ENCODE data around the gene CADM1. TPM values are rescaled to one million over a fixed set of nuclear protein-coding genes. Genes with fewer than 3 reads are reported as not detected.

Gene CADM1
- total and polyA plus RNA-seq, 2 donors (not counting 3 experiments of a cell fraction or from before 2014, with no cell fraction given), result 0.52 to 2.6 TPM

DNA sequence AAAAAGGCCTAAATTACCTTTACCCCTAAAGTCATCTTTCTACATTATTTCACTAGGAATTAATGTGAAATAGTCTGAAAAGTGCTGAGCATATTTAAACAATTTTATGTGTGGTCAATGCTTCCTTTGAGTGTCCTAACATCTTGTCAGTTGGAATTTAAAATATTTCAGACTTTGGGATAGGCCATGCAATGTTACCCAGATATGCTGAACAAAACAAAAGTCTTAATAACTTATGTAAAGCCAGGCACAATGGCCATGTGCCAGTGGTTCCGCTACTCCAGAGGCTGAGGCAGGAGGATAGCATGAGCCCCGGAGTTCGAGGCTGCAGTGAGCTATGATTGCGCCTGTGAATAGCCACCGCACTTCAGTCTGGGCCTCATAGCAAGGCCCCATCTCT lies 137.4 kb downstream of the CADM1 start:
- TF ChIP-seq FOS (IDR thresholded peaks at IDR 0.05; ENCODE audit: borderline replicate concordance, insufficient read depth, low read length) (no peak), MAX (IDR thresholded peaks at IDR 0.05; ENCODE audit: insufficient read depth, insufficient read length) (no peak), JUN (IDR thresholded peaks at IDR 0.05; ENCODE audit: borderline replicate concordance, insufficient read depth, insufficient read length, low read depth) (no peak), EZH2 (IDR thresholded peaks at IDR 0.05; ENCODE audit: borderline replicate concordance, low read depth, low read length, severe bottlenecking) (no peak)
- H3K9me1 ChIP-seq (replicated peaks; ENCODE audit: control insufficient read depth, extremely low read depth, insufficient read depth, low read length), result no peaks in the 10 kb centered on the region
- no peaks in the 10 kb centered on the region for H3K9me3 ChIP-seq (replicated peaks; ENCODE audit: control insufficient read depth, insufficient read depth, low read length)
- H3K79me2 ChIP-seq (ENCODE audit: control insufficient read depth, insufficient read depth, low read length), result no peaks in the 10 kb centered on the region
- H3K27ac ChIP-seq (ENCODE audit: insufficient read depth, low read depth, low read length), result no peak overlapping the region
- FAIRE-seq (no peak), DNase-seq (ENCODE audit: low read depth, low spot score) (no peak)
- H2AFZ ChIP-seq (ENCODE audit: low read depth, low read length), result no peak overlapping the region
- H3K4me3 ChIP-seq (replicated peaks in 1 of 3; ENCODE audit: insufficient read depth in 1 of 3, low read depth in 1 of 3, low read length in 3 of 3), result no peak overlapping the region
- no peaks in the 10 kb centered on the region for H3K36me3 ChIP-seq (ENCODE audit: control insufficient read depth in 2 of 2, extremely low read depth in 1 of 2, insufficient read depth in 2 of 2, low read length in 2 of 2)
- ChIA-PET CTCF (no interaction called here), POLR2A (no interaction called here)
- BruUV-seq (replicated peaks), result no TSS peak
- no peaks in the 10 kb centered on the region for H3K27me3 ChIP-seq (ENCODE audit: control insufficient read depth in 2 of 2, insufficient read depth in 2 of 2, low read length in 2 of 2)
- no peak overlapping the region for H3K4me2 ChIP-seq (ENCODE audit: insufficient read depth, low read length)
- dilution Hi-C loops (cut with MboI; ENCODE audit: extremely low pct_ligation_motif_present, low sequenced_read_pairs), result no loop called here
- no peaks in the 10 kb centered on the region for H4K20me1 ChIP-seq (replicated peaks; ENCODE audit: control insufficient read depth, extremely low read depth, insufficient read depth, low read length)
- intact Hi-C loops (cut with micrococcal nuclease), result no loop called here
- H3K4me1 ChIP-seq (ENCODE audit: control insufficient read depth, extremely low read depth, insufficient read depth, low read length), result no peaks in the 10 kb centered on the region
- H3K9ac ChIP-seq (replicated peaks; ENCODE audit: extremely low read depth, insufficient read depth, low read length), result no peak overlapping the region

- Histone ChIP-seq H3K4me1 (ENCODE audit: control insufficient read depth, extremely low read depth, insufficient read depth, low read length) (no peaks in the 10 kb centered on the region), H3K9me3 (replicated peaks; ENCODE audit: control insufficient read depth, insufficient read depth, low read length) (no peaks in the 10 kb centered on the region), H3K4me2 (ENCODE audit: insufficient read depth, low read length) (no peak overlapping the region), H2AFZ (ENCODE audit: low read depth, low read length) (no peak overlapping the region), H3K79me2 (ENCODE audit: control insufficient read depth, insufficient read depth, low read length) (no peaks in the 10 kb centered on the region), H3K9me1 (replicated peaks; ENCODE audit: control insufficient read depth, extremely low read depth, insufficient read depth, low read length) (no peaks in the 10 kb centered on the region), H3K27me3 (ENCODE audit: control insufficient read depth in 2 of 2, insufficient read depth in 2 of 2, low read length in 2 of 2) (no peaks in the 10 kb centered on the region), H3K27ac (ENCODE audit: insufficient read depth, low read depth, low read length) (no peak overlapping the region), H3K4me3 (replicated peaks in 1 of 3; ENCODE audit: insufficient read depth in 1 of 3, low read depth in 1 of 3, low read length in 3 of 3) (no peak overlapping the region), H3K9ac (replicated peaks; ENCODE audit: extremely low read depth, insufficient read depth, low read length) (no peak overlapping the region), H4K20me1 (replicated peaks; ENCODE audit: control insufficient read depth, extremely low read depth, insufficient read depth, low read length) (no peaks in the 10 kb centered on the region), H3K36me3 (ENCODE audit: control insufficient read depth in 2 of 2, extremely low read depth in 1 of 2, insufficient read depth in 2 of 2, low read length in 2 of 2) (no peaks in the 10 kb centered on the region)
- BruUV-seq (replicated peaks), result no TSS peak
- dilution Hi-C loops (cut with MboI; ENCODE audit: extremely low pct_ligation_motif_present, low sequenced_read_pairs), result no loop called here
- ChIA-PET POLR2A (no interaction called here), CTCF (no interaction called here)
- intact Hi-C loops (cut with micrococcal nuclease), result no loop called here
- DNase-seq (ENCODE audit: low read depth, low spot score), result no peak
- TF ChIP-seq CTCF (IDR thresholded peaks at IDR 0.05; ENCODE audit: extremely low read depth in 1 of 2, insufficient read depth in 1 of 2, low read depth in 1 of 2, low read length in 2 of 2) (no peak), JUN (IDR thresholded peaks at IDR 0.05; ENCODE audit: borderline replicate concordance, insufficient read depth, insufficient read length, low read depth) (no peak), EZH2 (IDR thresholded peaks at IDR 0.05; ENCODE audit: borderline replicate concordance, low read depth, low read length, severe bottlenecking) (no peak), POLR2AphosphoS5 (IDR thresholded peaks at IDR 0.05; ENCODE audit: insufficient read depth, low read depth, low read length) (no peak), MAX (IDR thresholded peaks at IDR 0.05; ENCODE audit: insufficient read depth, insufficient read length) (no peak), FOS (IDR thresholded peaks at IDR 0.05; ENCODE audit: borderline replicate concordance, insufficient read depth, low read length) (no peak), MYC (IDR thresholded peaks at IDR 0.05; ENCODE audit: low read depth, low read length) (no peak), POLR2A (IDR thresholded peaks at IDR 0.05; ENCODE audit: low read depth, low read length) (no peak), GATA2 (IDR thresholded peaks at IDR 0.05; ENCODE audit: insufficient read depth, insufficient read length, low read depth, low read length) (no peak)
- no peak for FAIRE-seq
Observed at GRCh38 chr11:115365907-115366306, 138.3 kb downstream of the CADM1 start.
